ENCODE data around the gene GPAM. TPM values are rescaled to one million over a fixed set of nuclear protein-coding genes. Genes with fewer than 3 reads are reported as not detected.
A peak's percentile ranks its signal among the peaks of the same experiment; 100 is the strongest.
"Not testable (repeated sequence)": the region's sequence is repeated elsewhere in the genome, so short reads cannot be mapped to it uniquely, and the experiment has no call there.

The GPAM gene
- total RNA-seq, 4 donors from 2014 or later: 4.5 to 7.2 (median 6.5) TPM

GRCh38 chr10:112120491-112120890 is 63.1 kb downstream of the GPAM start:
- Histone ChIP-seq H3K27me3 (peaks cover 0 to 4% (median 0%) of the 10 kb centered on the region in 4 donors), H3K36me3 (no peaks in the 10 kb centered on the region), H3K9me3 (no peaks in the 10 kb centered on the region), H3K27ac (replicated peaks in 1 of 4) (no peak overlapping the region), H3K4me1 (no peaks in the 10 kb centered on the region), H3K4me3 (no peak overlapping the region)
- TF ChIP-seq POLR2AphosphoS5 (IDR thresholded peaks at IDR 0.05) (no peak), EP300 (IDR thresholded peaks at IDR 0.05) (no peak), CTCF (IDR thresholded peaks at IDR 0.05) (no peak), POLR2A (IDR thresholded peaks at IDR 0.05; ENCODE audit: low read depth) (no peak)
- intact Hi-C loops (cut with DNase I): no loop called here
- DNase-seq (ENCODE audit: extremely low spot score): no peak
- WGBS: 89% methylated on average over 4 of the region's 4 CpGs

DNA sequence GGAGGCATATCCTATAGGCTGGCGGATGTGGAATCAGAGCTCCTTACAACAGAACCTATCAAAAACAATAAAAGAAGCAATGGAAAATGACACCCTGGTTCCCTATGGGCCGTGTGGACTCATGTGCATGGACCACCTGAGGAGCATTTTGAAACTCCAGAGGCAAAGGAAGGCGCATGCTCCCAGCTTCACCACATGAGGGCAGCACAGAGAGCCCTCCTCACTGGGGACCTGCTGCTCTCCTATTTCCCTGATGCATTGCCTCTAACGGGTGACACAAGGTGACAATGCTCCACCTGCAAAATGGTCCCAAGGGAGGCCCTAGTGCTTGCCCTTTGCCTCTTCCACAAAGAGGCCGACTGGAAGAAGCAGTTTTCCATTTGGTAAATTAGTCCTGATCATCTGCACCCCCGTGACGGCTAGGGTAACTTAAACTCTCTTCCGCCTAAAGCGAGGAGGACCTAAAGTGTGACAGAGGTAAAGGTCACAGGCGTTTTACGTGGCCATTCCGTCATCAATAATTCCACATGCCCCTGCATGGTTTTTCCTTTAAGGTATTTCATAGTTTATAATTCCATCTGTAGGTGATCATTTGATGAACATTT is 67.7 kb downstream of the GPAM start:
- Histone ChIP-seq H3K27me3 (peaks cover 0 to 4% (median 0%) of the 10 kb centered on the region in 4 donors), H3K36me3 (no peaks in the 10 kb centered on the region), H3K4me3 (no peak overlapping the region), H3K27ac (replicated peaks in 1 of 4) (no peak overlapping the region), H3K4me1 (no peaks in the 10 kb centered on the region), H3K9me3 (no peaks in the 10 kb centered on the region)
- peak in 2 of 3 experiments; percentile 37 to 55 for TF ChIP-seq CTCF (IDR thresholded peaks at IDR 0.05)
- no peak for TF ChIP-seq EP300 (IDR thresholded peaks at IDR 0.05)
- WGBS: 69% methylated on average over 12 of the region's 12 CpGs
- intact Hi-C loops (cut with DNase I): no loop called here
- DNase-seq (ENCODE audit: extremely low spot score): no peak

GRCh38 chr10:112109779-112110178 is 73.8 kb downstream of the GPAM start:
- intact Hi-C loops (cut with DNase I); H3K27me3 ChIP-seq; H3K9me3 ChIP-seq; H3K36me3 ChIP-seq; H3K4me3 ChIP-seq; H3K27ac ChIP-seq (replicated peaks in 1 of 4); H3K4me1 ChIP-seq; DNase-seq (ENCODE audit: extremely low spot score): not testable (repeated sequence)
- WGBS: 100% methylated on average over 2 of the region's 2 CpGs

Other genes starting within 250 kb of the GPAM start
- gene TECTB, start 99.6 kb upstream of the GPAM start, total RNA-seq: under 1 TPM in 1 of 4 donors, not detected in 3; 0.06 TPM
- 10 to 100 TPM in 3 of 4 donors, 1 to 10 TPM in 1; 6.2 to 11.2 (median 10.8) TPM for gene ACSL5, start 190.4 kb upstream of the GPAM start, total RNA-seq